DMS79 treated with DMSO at 0.1 percent for 48 hours (cell line): ENCODE measurements around the gene CATSPER1.

ENCODE experiments used
- DNase-seq: peaks from one replicate; lab custom pipeline; 2025; lab: John Stamatoyannopoulos, UW

CATSPER1 gene

DNA sequence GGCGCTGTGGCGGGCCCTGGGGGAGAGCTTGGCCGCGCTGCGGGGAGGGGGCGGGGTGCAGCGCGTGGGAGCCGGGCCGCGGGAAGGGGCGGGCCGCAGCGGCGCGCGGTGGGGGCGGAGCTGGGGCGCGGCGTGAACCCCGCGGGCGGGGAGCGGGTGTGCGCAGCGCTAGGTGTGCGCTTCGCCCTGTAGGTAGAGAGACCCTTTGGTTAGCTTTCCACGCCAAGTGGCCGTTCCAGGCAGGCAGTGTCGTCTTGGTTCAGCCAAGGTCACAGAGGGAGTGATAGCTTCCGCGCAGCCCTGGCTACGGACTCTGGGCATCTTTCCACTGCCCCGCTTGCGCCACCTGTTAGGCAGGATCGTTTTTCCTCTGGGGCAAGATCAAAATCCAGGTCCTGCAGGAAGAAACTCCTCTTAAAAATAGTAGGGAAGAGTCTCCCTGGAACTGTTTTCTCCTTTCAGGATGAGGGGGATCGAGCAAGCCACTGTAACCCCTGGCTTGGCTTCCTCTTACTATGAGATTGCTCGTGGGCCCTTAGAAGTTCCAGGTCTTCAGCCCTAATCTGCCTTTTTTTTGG is 23.5 kb downstream of the CATSPER1 start:
- DNase-seq, result no peak

DNA sequence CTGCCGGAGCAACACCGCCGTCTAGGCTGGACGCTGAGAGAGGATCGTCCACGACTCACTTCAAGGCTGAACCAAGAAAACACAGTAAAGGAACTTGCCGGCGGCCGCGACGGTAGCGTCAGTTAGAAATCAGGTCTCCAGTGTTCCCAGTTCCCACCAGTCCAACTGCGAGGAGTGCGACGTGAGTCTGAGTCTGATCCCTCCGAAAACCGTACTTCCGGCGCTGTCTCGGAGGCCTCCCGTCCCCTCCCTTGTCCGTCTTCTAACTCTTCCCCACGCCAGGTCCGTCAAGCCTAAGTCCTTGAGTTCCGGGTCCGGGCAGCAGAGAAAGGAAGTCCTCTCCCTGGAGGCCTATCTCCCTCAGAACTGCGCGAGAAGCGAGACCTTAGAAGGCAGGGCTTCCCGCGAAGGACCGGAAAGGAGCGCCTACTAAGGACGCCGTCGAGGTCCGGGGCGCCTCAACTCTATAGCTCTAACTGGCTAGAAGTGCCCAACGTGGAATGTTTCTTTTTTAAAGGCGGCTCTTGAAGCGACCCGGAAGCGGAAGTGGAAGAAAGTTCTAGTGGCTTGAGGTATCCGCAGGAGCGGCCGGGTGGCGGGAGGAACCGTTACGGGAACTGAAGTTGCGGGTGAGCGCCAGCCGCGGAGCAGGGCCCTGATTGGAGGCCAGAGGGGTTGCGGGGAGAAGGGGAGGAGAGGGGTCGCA is 24.2 kb downstream of the CATSPER1 start, which contains the start of the genes BANF1 and EIF1AD:
TSS of gene BANF1 (plus strand) at position 562 of the 706 bp plus-strand sequence. CDS start 748 bp downstream, outside the sequence.
TSS of gene EIF1AD (minus strand) at position 216 of the 706 bp plus-strand sequence. CDS start 1,768 bp downstream, outside the sequence.
- DNase-seq, result peak; percentile 99

DNA sequence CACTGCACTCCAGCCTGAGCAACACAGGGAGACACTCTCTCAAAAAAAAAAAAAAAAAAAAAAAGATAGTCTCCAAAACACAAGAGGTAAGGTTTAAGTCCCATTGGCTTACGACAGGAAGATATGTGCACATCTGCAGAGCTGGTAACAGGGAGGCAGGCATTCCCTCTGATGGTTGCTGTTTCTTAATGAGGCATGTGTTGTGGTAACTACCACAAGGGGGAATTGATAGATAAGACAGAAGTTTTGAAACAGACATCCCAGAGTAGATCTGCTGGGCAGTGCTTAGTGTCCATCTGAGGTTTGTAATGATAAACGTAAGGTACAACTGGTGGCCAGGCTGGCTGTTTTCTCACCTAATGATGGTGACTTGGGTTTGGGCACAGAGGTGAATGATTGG is 29.0 kb downstream of the CATSPER1 start:
- DNase-seq, result no peak

DNA sequence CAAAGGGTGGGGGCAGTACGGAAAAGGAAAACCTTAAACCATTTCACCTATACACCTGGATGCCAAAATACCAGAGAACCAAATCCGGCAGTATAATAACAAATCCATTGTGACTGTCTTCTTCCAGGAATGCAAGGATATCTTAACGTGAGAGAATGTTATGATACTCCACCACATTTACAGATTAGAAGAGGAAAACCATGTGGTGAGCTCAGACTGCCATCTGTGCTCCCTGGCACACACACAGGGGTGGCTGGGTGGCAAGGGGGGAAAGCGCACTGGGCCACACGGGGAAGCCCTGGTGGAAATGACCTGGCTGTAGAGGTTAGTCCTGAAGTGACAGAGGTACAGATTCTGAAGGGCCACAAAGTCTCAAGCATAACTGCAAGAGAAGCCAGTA is 34.2 kb downstream of the CATSPER1 start:
- DNase-seq, result no peak

DNA sequence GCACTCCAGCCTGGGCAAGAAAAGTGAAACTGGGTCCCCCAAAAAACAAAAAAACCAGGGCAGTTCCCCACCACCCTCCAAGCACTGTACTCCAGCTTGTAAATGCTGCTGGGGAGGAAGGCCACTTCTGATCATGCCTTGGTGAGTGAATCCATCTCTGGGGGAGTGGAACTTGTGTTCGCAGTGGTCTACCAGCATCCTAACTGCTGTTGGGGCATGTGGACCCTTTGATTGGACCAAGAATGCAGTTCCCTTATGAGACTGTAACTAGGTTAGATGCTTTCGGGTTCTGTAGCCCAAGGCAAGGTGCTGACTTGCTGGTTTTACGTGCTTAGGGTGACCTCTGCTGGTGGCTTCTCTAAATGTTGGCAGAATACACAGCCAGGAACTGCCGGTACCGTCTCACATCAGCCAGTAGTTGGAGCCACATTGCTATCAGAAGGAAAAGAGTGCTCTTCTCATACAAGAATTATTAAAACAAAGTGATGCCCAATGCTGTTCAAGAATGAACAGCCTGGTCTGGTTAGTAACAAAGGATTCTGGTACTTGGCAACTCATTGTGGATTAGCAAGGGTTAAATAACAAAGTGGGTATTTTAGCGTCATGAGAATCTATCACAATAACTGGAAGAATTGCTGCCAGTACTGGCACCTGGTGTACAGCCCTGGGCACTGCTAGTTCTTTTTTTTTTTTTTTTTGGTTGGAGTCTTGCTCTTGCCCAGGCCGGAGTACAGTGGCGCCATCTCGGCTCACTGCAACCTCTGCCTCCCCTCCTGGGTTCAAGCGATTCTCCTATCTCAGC is 37.3 kb downstream of the CATSPER1 start:
- peak; percentile 92 for DNase-seq

DNA sequence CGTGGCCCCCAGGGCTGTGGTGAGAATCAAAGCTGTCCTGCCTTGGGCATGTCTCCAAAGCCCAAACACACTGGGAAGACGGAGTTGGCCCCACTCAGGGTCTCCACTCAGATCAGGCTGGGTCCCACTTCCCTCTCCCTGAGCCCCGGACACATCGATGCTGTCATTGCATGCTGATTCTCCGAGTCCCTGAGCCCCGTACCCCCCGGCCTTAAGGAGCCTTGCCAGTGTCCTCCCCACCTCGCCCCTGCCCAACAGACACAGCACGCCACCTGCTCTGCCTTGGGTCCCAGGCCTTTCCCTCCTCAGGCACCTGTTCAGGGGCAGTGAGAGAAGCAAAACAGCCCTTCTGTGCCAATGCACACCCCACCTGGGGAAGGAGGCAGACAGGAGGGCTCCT is 38.9 kb downstream of the CATSPER1 start:
- DNase-seq, result no peak

DNA sequence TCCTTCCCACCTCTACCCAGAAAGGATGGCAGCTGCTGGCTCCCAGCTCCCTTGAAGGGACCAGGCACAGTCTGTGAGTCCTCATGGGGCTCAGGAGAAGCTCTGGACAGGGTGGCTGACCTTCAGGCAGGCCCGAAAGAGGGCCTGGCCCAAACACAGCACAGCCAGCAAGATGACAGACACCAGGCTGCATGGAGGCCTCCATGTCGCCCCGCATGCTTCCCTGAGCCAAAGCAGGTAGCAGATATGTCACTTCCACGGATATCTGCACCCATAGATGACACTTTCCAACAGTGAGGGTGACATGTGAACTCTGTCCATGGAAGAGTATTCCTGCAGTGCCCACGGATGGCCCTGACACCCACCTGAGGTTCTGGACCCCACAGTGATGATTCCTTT is 42.7 kb downstream of the CATSPER1 start:
- no peak for DNase-seq

DNA sequence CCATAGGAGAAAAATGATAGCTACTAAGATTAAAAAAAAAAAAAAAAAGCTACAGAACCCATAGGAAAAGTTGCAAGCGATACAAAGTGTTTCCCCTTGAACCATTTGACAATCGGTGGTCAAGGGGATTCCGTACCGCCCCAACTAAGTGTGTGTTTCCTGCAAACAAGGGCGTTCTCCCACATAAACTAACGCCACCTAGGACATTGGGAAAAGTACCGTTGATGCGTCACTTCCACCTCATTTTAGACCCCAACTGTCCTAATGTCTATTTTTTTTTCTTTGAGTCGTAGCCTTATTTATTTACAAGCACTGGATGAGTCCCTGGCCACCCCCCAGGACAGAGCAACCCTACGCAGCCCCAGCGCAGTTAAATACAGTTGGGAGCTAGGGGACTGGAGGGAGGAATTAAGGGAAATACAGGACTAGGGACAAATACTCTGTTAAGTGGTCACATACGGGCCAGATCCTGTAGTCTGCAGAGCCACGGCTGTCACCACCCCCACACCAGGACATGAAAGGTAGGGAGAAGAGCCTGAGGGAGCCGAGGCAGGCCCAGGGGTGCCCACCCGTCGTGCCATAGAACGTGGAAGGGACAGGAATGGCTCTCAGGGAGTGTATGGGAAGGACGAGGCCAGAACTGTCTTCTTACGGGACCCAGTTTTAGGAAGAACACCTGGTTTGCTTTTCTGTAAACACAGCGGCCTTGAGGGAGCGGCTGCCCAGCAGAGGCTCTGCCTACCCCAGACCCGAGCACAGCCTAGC is 43.3 kb downstream of the CATSPER1 start:
- no peak for DNase-seq

DNA sequence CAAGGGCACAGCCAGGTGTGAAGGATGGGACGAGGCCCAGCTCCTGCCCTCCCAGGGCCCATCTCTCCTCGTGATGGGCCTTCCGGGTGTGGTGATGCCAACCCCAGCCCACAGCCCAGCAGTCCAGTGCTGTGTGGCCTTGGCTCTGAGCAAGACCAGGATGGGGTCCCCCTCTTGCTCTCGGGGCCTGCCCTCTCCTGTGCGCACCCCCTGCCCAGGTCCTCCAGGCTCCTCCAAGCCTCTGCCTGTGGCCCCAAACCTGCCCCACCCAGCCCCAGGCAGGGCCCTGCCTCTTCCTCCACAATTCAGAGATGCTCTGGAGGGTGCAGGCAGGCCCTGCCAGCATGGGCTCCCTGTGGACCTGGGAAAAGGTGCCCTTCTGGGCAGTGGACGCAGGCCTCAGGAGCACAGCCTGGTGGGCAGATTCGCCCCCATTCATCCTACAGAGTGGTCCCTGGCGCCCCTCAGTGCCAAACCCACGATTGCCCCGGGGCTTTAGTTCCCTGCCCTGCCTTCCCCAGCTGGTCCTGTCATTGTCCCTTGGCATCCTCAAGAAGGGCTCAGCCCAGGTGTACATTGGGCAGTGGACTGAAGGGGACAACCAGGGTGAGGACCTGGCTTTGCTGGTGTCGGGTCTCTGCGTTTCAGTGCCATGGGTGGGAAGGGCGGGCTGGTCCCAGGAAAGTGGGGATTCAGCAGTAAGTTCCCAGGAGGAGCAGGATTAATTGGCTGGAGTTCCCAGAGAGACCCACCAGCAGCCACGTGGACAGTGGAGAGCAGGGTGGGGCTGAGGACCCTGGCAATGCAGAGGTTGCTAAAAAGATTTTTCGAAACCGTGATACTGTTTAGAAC is 44.1 kb downstream of the CATSPER1 start:
- DNase-seq, result no peak

DNA sequence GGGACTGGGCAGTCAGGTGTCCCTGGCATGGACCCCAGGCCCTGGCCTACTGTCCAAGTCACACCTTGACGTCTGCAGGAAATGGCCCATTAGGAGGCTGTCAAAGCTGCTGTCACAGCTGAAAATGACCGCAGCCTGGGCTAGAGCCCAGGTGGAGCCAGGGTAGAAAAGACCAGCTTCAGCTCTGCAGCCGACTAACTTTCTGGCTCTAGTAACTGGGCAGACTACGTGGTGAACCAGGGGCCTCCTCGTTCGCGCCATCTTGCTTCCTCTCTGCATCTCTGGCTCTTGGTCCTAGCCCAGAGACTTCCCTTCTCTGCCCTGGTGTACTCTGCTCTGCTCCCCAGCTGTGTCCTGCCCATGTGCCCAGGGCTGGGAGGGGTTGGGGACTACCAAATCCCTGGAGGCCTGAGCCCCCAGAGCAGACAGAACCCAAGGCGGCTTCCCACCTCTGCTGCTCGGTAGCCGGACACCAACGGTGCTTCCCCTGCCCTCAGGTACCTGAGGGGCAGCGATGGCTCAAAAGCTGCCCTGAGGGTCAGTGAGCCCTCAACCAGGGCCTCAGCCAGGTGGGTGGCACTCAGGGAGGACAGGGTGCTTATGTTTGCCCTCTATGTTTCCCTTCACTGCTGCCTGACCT is 45.1 kb downstream of the CATSPER1 start:
- DNase-seq, result no peak

DNA sequence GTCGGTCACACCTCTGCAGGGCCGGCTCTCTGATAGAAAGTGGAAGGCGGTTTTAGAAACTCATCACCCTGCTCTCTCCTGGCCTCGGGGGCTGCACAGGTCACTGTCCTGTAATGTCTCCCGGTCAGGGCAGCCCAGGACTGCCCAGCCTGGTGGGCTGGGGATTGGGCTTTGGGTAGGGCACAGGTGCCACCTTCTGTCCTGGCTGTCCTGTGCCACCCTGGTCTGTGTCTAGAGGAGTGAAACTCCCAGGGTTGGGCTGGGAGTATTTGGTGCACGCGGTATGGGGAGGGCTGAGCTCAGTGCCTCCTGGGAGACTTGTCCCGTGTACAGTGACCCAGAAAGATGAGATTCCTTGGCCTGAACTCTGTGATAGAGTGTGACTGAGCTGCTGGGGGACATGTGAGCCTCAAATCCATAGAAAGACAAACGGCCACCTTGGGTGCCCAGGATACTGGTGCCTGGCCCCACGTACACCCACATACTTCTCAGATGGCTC is 47.0 kb downstream of the CATSPER1 start:
- no peak for DNase-seq

DNA sequence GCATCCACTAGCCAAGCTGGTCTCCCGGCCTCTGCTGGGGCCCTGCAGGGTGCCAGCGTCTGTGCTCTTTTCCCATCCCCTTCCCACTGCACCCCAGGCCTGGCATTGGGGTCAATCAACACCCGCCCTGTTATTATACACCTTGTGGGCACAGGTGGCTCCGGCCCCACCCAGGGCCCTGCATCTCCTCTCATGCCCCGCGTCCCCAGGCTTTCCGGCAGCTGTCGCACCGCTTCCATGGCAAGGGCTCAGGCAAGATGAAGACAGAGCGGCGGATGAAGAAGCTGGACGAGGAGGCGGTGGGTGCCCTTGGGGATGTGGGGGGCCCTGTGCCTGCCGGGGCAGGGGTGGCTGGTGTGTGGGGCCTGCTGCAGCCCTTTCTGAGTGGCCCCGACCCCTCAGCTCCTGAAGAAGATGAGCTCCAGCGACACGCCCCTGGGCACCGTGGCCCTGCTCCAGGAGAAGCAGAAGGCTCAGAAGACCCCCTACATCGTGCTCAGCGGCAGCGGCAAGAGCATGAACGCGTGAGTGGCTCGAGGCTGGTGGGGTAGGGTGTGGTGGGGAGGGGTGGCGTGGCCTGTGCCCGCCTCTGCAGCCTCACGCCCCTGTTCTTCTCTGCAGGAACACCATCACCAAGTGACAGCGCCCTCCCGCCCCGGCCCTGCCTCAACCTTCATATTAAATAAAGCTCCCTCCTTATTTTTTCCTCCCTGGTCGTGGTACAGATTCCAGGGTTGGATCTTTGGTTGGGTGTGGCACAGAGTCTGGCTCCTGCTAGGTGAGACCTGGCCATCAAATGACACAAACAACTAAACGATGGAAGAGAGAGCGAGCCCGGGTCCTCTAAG is 47.7 kb downstream of the CATSPER1 start:
- DNase-seq, result no peak

DNA sequence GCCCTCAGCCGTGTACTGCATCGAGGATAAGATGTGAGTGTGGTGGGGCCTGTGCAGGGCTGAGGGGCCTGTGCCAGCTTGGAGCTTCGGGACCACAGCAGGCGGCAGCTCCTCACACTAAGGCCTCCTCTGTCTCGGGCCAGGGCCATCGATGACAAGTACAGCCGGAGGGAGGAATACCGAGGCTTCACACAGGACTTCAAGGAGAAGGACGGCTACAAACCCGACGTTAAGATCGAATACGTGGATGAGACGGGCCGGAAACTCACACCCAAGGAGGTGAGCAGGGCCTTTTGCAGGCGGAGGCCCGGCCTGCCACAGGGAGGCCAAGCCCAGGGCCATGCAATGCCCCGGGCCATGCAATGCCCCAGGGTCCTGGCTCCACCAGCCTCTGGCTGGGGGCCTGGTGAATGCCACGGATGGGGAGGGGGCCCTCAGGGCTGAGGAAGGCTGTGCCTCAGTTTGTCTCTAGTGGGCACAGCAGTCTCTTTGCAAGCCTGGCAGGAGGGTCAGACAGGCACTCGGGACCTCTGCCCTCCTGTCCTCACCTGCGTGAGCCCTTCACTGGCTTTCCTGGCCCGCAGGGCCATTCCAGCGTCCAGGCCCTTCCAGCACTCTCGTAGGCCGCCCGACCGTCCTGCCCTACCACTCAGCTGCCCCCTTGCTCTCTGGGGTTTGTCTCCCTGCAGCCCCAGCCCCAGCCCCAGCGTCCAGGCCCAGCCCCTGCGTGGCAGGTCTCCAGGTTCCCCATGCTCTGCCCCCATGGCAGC is 48.5 kb downstream of the CATSPER1 start:
- no peak for DNase-seq

DNA sequence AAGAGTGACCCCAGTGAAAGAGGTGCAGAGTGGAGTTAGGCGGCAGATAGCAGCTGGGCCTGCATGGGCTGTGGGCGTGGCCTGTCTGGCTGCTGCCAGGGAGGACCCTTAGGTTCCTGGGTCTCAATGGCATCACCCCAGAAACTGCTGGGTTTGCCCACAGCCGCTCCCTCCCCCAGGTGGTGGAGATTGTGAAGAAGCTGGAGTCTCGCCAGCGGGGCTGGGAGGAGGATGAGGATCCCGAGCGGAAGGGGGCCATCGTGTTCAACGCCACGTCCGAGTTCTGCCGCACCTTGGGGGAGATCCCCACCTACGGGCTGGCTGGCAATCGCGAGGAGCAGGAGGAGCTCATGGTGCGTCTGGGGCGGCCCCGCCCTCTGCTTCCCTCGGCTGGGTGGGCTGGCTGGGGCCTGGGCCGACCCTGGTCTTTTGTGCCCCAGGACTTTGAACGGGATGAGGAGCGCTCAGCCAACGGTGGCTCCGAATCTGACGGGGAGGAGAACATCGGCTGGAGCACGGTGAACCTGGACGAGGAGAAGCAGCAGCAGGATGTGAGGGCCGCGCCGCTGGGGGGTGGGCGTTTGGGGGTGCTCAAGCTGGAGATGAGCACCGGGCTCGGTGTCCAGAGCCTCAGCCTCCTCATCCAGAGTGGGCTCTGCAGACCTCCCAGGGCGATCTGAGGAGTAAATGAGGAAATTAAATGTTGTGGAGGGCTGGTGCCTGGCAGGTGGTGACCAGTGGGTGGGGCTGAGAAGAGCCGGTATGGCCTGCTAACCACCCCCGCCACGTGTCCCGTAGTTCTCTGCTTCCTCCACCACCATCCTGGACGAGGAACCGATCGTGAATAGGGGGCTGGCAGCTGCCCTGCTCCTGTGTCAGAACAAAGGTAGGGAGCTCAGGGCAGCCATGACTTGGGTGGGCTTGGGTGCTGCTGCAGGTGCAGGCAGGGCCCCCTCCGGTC is 49.8 kb downstream of the CATSPER1 start:
- DNase-seq, result no peak

DNA sequence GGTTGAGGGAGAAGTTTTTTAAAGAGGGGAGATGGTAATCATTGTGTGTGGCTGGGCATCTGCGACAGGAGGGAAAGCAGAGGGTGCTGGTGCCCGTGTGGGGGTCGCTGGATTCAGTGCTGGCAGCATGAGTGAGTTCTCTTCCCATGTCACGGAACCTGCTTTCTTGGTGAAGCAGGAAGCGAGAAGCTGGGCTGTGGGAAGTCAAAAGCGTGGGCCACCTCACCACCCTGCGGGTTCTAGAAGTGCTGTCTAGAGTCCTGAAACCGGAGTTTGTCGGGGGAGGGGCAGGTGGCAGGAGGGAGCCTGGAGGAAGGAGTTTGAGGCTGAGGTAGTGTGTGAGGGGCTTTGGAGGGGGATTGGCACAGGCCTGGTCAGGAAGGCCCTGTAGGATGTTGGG is 50.5 kb downstream of the CATSPER1 start:
- DNase-seq, result no peak

DNA sequence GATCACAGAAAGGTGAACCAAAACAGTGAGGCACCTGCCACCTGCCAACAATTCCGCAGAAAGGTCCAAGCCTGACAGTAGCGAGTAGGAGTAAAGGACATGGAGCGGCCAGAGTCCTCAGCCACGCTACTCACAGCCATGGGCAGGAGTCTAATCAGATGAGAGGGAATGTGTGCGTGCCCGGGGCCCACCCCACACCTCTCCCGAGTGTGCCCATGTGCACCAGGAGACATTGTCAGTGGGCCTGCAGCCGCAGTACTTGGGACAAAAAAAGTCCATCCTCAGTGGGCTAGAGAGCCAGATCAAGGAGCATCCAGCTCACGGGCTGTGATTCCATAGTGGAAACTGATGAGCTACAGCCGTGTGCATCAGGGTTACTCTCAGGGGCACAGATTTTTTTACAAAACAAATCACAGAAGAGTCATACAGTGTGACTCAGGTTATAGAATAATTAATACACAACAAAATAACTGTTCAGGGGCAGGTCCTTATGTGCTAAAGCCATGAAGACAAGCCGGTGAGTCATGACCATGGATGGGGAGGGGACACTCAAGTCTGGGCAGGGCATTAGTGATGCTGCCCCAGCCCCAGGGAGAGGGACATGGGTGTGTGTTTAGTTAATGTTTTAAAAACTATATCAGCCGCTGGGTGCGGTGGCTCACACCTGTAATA is 52.7 kb downstream of the CATSPER1 start:
- DNase-seq, result no peak

DNA sequence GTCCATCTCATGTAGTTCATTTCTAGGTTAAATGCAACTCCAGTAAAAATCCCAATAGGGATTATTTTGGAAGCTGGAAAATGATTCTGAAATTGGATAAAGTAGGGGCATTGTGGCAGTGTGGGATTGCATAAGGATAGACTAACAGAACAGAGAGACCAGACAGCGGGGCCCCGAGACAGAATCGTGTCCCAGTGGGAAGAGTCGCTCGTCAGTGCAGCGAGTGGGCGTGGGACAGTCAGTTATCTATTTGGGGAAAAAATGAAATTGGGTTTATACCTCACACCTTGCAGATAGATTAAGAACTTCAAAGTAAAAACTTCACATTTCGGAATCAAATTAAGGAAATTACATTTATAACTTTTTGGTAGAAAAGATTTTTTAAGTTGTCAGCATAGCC is 54.2 kb downstream of the CATSPER1 start:
- DNase-seq, result no peak
